Uterus (tissue), 2 donors: ENCODE results near the gene HTR2B.

Experiments
- POLR2A ChIP-seq, 2 donors: fragments of 450-650 bp; IDR thresholded peaks; one replicate each; pipeline ENCODE4 v1.6.1; 2016; ENCODE audit warnings: antibody characterized with exemption in 2 of 2, mild to moderate bottlenecking in 1 of 2, moderate library complexity in 1 of 2
- TF ChIP-seq, protein P1 (sequence below), 4 experiments: fragments of 200-600 bp in 2 of 4; fragments of 450-650 bp in 2 of 4; sonication (generic) in 2 of 4; IDR thresholded peaks; one replicate each; pipeline ENCODE4 v1.5.1; 2016 to 2019; ENCODE audit warnings: antibody characterized with exemption in 4 of 4, mild to moderate bottlenecking in 2 of 4, moderate library complexity in 1 of 4

DNA sequence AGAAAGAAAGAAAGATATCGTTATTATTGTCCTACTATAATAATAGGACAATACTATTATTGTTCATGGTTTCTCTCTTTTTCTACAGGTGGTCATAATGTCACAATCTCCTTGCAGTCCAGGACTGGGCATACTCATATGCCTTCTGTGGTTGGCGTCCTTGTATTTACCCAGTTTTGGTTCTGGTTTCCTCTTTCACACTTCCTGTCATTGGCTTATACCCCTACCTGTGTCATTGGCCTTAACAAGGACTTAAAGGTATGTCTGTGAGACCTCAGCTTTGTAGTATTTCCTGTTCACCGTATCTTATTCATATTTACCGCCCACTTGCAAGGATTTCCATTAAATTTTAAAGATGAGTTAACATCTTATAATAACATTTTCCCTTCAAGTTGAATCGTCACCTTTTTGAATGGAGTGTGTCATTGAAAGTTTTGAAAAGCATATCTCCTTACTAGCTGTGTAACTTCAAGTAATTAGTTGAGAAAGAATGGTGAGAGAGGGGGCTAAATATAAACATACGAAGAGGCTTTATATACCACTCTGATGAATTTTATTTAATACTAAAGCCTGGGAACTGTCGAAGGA, 36.5 kb upstream of the HTR2B start:
- TF ChIP-seq, protein P1, sequence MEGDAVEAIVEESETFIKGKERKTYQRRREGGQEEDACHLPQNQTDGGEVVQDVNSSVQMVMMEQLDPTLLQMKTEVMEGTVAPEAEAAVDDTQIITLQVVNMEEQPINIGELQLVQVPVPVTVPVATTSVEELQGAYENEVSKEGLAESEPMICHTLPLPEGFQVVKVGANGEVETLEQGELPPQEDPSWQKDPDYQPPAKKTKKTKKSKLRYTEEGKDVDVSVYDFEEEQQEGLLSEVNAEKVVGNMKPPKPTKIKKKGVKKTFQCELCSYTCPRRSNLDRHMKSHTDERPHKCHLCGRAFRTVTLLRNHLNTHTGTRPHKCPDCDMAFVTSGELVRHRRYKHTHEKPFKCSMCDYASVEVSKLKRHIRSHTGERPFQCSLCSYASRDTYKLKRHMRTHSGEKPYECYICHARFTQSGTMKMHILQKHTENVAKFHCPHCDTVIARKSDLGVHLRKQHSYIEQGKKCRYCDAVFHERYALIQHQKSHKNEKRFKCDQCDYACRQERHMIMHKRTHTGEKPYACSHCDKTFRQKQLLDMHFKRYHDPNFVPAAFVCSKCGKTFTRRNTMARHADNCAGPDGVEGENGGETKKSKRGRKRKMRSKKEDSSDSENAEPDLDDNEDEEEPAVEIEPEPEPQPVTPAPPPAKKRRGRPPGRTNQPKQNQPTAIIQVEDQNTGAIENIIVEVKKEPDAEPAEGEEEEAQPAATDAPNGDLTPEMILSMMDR (IDR thresholded peaks at IDR 0.05), result no peak
- no peak for TF ChIP-seq POLR2A (IDR thresholded peaks at IDR 0.05)
